Neural progenitor cell (in vitro differentiated cells): Measurements from ENCODE around the gene CDKN2C. TPM values are rescaled to one million over a fixed set of nuclear protein-coding genes. Genes with fewer than 3 reads are reported as not detected.

Experiments
- DNase-seq: peaks from one replicate; pipeline ENCODE4 v3.0.0-alpha.2; 2016; ENCODE audit warnings: low spot score
- H2AFZ ChIP-seq: fragments of 200-600 bp; sonication (generic); replicated peaks from 2 replicates; pipeline ENCODE4 v1.6.1; 2016; ENCODE audit warnings: antibody characterized with exemption
- H3F3A ChIP-seq: fragments of 200-600 bp; sonication (generic); 2 replicates; pipeline ENCODE4 v1.6.1; 2016; ENCODE audit warnings: antibody characterized with exemption, low read depth
- H3K27ac ChIP-seq: fragments of 200-600 bp; sonication (generic); 2 replicates; pipeline ENCODE4 v1.5.1; 2016; ENCODE audit warnings: mild to moderate bottlenecking
- H3K27me3 ChIP-seq: fragments of 200-600 bp; sonication (generic); 2 replicates; pipeline ENCODE4 v1.6.1; 2016; ENCODE audit warnings: mild to moderate bottlenecking, moderate library complexity
- H3K36me3 ChIP-seq: fragments of 200-600 bp; sonication (generic); 2 replicates; pipeline ENCODE4 v1.5.1; 2016
- H3K4me1 ChIP-seq: fragments of 200-600 bp; sonication (generic); 2 replicates; pipeline ENCODE4 v1.6.1; 2016; ENCODE audit warnings: mixed run types
- H3K4me2 ChIP-seq: fragments of 200-600 bp; sonication (generic); 2 replicates; pipeline ENCODE4 v1.6.1; 2016
- H3K4me3 ChIP-seq: fragments of 200-600 bp; sonication (generic); 2 replicates; pipeline ENCODE4 v1.5.1; 2016
- H3K79me2 ChIP-seq: fragments of 200-600 bp; sonication (generic); 2 replicates; pipeline ENCODE4 v1.6.1; 2016; ENCODE audit warnings: low read depth
- H3K9ac ChIP-seq: fragments of 200-600 bp; sonication (generic); 2 replicates; pipeline ENCODE4 v1.6.1; 2016
- H3K9me3 ChIP-seq: fragments of 200-600 bp; sonication (generic); 2 replicates; pipeline ENCODE4 v1.5.1; 2016; ENCODE audit warnings: low read depth
- H4K20me1 ChIP-seq: fragments of 200-600 bp; sonication (generic); 2 replicates; pipeline ENCODE4 v1.6.1; 2016; ENCODE audit warnings: low read depth
- H3K27ac Mint-ChIP-seq: 3 replicates; pipeline ENCODE4 v1.8.0; 2021; ENCODE audit warnings: mixed read lengths
- H3K27me3 Mint-ChIP-seq: 2 replicates; pipeline ENCODE4 v1.8.0; 2022; ENCODE audit warnings: low read depth, mild to moderate bottlenecking, inconsistent platforms, moderate library complexity, mixed read lengths; ENCODE audit not compliant: insufficient read depth
- H3K36me3 Mint-ChIP-seq: 3 replicates; pipeline ENCODE4 v1.8.0; 2021; ENCODE audit warnings: mixed read lengths
- H3K4me1 Mint-ChIP-seq: 3 replicates; pipeline ENCODE4 v1.8.0; 2021; ENCODE audit warnings: mixed read lengths
- H3K4me3 Mint-ChIP-seq: 3 replicates; pipeline ENCODE4 v1.8.0; 2021; ENCODE audit warnings: mild to moderate bottlenecking, moderate library complexity, mixed read lengths
- H3K9me3 Mint-ChIP-seq: 3 replicates; pipeline ENCODE4 v1.8.0; 2020; ENCODE audit warnings: mixed read lengths
- CTCF ChIP-seq: fragments of 200-600 bp; sonication (generic); IDR thresholded peaks from 2 replicates; pipeline ENCODE4 v1.5.1; 2017; ENCODE audit warnings: antibody characterized with exemption, mild to moderate bottlenecking
- EZH2 ChIP-seq: fragments of 200-600 bp; sonication (generic); IDR thresholded peaks from 2 replicates; pipeline ENCODE4 v1.6.1; 2017; ENCODE audit warnings: antibody characterized with exemption, mild to moderate bottlenecking, moderate library complexity
- EZH2phosphoT487 ChIP-seq: fragments of 200-600 bp; sonication (generic); IDR thresholded peaks from 2 replicates; pipeline ENCODE4 v1.6.1; 2017; ENCODE audit warnings: antibody characterized with exemption
- total RNA-seq: library from RNA; depleted of rRNA; stranded (reverse); fragments of >200 nt; gene quantifications from 2 replicates; pipeline ENCODE4 v1.2.3, GENCODE V29; 2015; ENCODE audit warnings: low replicate concordance

The CDKN2C gene
- total RNA-seq, 1 donor from 2014 or later: 0.11 TPM

- H3K4me3 ChIP-seq: no peak overlapping the region
- H3K9ac ChIP-seq: no peak overlapping the region
- Mint-ChIP-seq H3K27me3 (peaks cover 4% of the 10 kb centered on the region), H3K27ac (no peak overlapping the region), H3K4me1 (no peaks in the 10 kb centered on the region), H3K36me3 (no peaks in the 10 kb centered on the region), H3K4me3 (no peak overlapping the region), H3K9me3 (no peaks in the 10 kb centered on the region)
- no peaks in the 10 kb centered on the region for H3K36me3 ChIP-seq
- no peaks in the 10 kb centered on the region for H3K4me1 ChIP-seq
- no peaks in the 10 kb centered on the region for H3F3A ChIP-seq
- no peak overlapping the region for H3K4me2 ChIP-seq
- H3K79me2 ChIP-seq: no peaks in the 10 kb centered on the region
- no peak overlapping the region for H3K27ac ChIP-seq
- no peak overlapping the region for H2AFZ ChIP-seq
- TF ChIP-seq EZH2 (no peak), EZH2phosphoT487 (no peak), CTCF (no peak)
- H4K20me1 ChIP-seq: no peaks in the 10 kb centered on the region
- no peaks in the 10 kb centered on the region for H3K9me3 ChIP-seq
- no peak for DNase-seq
- H3K27me3 ChIP-seq: peaks cover 9% of the 10 kb centered on the region
Measured at GRCh38 chr1:50993645-50994044, 23.6 kb downstream of the CDKN2C start.

- DNase-seq: no peak
Measured at GRCh38 chr1:50994997-50995396, 25.0 kb downstream of the CDKN2C start.

GRCh38 chr1:50995651-50996050, 25.6 kb downstream of the CDKN2C start:
- TF ChIP-seq EZH2phosphoT487 (no peak), EZH2 (no peak), CTCF (no peak)
- Mint-ChIP-seq H3K9me3 (no peaks in the 10 kb centered on the region), H3K36me3 (no peaks in the 10 kb centered on the region), H3K27ac (no peak overlapping the region), H3K4me3 (no peak overlapping the region), H3K4me1 (no peaks in the 10 kb centered on the region), H3K27me3 (peaks cover 4% of the 10 kb centered on the region)
- no peak overlapping the region for H3K4me2 ChIP-seq
- H2AFZ ChIP-seq: no peak overlapping the region
- no peaks in the 10 kb centered on the region for H3K4me1 ChIP-seq
- H3K79me2 ChIP-seq: no peaks in the 10 kb centered on the region
- no peaks in the 10 kb centered on the region for H3K36me3 ChIP-seq
- DNase-seq: no peak
- H3K9me3 ChIP-seq: no peaks in the 10 kb centered on the region
- no peaks in the 10 kb centered on the region for H4K20me1 ChIP-seq
- no peaks in the 10 kb centered on the region for H3F3A ChIP-seq
- no peak overlapping the region for H3K27ac ChIP-seq
- H3K9ac ChIP-seq: no peak overlapping the region
- H3K27me3 ChIP-seq: peaks cover 9% of the 10 kb centered on the region
- H3K4me3 ChIP-seq: no peak overlapping the region

More at GRCh38 chr1:50994997-50995396, 25.0 kb downstream of the CDKN2C start:
- Mint-ChIP-seq H3K27ac (no peak overlapping the region), H3K36me3 (no peaks in the 10 kb centered on the region), H3K27me3 (peaks cover 4% of the 10 kb centered on the region), H3K4me1 (no peaks in the 10 kb centered on the region), H3K4me3 (no peak overlapping the region), H3K9me3 (no peaks in the 10 kb centered on the region)
- Histone ChIP-seq H3K27me3 (peaks cover 9% of the 10 kb centered on the region), H3K9me3 (no peaks in the 10 kb centered on the region), H3K79me2 (no peaks in the 10 kb centered on the region), H3K9ac (no peak overlapping the region), H3K4me2 (no peak overlapping the region), H3K36me3 (no peaks in the 10 kb centered on the region), H3F3A (no peaks in the 10 kb centered on the region), H3K27ac (no peak overlapping the region), H3K4me1 (no peaks in the 10 kb centered on the region), H3K4me3 (no peak overlapping the region), H2AFZ (no peak overlapping the region), H4K20me1 (no peaks in the 10 kb centered on the region)
- no peak for TF ChIP-seq EZH2
- TF ChIP-seq EZH2phosphoT487: no peak
- TF ChIP-seq CTCF: no peak
